DMS153 treated with DMSO at 0.1 percent for 48 hours (cell line): ENCODE results near the gene STRN4.

Experiments
- DNase-seq: peaks from one replicate; lab custom pipeline; 2025; ENCODE audit not compliant: unreplicated experiment; lab: John Stamatoyannopoulos, UW

STRN4 gene

DNA sequence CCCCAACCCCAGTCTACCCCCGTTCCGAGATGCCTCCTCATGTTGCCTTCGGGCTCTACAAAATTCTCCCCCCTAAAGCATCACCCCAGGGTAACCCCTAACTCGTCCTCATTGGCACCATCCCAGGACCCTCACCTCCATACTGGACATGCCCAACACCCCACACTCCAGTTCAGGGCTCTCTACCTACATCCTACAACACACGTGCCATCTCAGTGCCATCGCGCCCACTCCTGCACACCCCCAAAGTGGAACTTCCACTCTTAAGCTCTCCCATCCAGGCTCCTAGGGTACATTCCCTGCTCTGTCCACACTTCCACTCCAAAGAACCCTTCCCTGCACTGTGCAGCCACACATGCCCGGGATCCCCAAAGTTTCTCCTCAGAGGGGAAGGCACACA, 1.2 kb downstream of the STRN4 start:
- no peak for DNase-seq

DNA sequence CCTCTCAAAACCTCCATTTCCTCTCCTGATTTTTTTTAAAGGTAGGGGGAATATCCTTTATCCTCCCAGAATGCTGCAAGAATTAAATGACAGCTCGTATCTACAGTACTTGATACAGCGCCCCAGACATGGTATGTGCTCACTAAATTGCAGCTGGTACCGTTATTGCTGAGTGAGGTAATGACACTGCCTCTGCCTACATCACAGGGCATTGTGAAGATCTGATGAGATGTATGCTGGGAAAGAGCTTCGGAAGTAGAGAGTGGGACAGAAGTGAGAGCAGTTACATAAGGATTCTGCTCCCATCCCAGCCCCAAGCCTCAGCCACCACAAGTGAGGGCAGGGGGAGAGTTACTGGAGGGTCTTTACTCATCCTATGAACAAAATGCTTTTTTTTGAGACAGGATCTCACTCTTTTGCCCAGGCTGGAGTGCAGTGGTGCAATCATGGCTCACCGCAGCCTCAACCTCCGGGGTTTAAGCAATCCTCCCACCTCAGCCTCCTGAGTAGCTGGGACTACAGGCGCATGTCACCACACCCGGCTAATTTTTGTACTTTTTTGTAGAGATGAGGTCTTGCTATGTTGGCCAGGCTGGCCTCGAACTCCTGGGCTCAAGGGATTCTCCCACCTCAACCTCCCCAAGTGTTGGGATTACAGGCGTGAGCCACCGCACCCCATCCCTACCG, 2.1 kb downstream of the STRN4 start:
- DNase-seq = no peak

DNA sequence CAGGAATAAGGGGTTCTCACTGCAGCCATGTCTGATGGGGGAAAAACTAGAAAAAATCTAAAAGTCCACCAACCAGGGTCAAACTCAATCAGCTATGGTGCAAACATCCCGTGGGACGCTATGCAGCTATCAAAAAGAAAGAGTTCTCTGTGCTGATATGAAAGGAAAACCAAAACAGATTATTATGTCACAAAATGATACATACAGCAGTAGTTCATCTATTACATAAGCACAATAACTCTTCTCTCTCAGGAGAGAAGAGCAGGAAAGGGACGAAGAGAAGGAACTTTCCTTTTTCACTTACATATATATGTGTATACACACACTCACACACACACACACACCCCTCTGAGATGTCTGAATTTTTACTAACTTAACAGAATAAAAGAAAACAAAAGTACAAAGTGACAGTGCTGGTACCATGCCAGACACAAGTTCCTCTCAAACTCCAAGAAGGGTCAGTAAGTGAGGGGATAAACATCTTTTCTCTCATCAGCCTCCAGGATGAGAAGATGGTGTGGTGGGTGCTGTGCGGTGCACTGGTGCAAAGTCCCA, 3.2 kb downstream of the STRN4 start:
- no peak for DNase-seq

DNA sequence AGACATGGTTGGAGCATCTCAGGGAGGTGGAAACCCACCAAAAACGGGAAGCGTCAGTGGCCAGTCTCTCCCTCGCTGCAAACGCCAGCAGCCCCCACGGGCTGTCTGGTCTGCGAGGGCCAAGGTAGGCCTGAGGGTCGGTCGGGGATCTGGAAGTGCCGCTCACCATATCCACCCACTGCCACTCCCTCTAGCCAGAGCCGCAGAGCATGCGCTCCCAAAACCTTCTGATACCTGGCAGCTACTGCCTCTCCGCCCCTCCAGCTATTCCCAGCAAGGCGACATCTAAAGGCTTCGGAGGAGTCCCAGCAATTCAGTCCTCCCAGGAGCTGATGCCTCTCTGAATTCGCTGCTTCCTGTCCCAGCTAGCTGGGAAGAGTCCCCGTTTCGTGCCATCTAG, 4.8 kb downstream of the STRN4 start:
- no peak for DNase-seq

- DNase-seq = no peak
These were observed 6.9 kb downstream of the STRN4 start for GRCh38 chr19:46739290-46739771.

DNA sequence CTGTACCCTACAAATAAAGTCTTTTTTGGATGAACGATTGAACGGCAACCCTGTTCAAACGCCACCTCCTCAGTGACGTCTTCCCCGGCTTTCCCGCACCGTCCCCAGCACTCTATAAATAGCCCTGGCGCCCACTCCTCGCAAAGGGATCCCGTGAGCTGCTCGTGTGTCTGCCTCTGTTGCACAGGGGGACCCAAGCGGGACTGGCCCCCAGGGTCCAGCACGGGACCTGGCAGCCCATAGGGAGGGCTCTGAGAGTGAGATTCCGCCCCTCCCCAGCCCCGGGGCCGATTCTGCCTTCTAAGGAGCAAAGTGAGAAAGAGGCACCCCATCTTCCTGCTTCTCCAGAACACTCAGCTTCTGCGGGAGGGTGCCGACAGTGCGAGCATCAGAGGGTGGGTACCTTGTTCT, 8.5 kb downstream of the STRN4 start:
- DNase-seq = no peak

DNA sequence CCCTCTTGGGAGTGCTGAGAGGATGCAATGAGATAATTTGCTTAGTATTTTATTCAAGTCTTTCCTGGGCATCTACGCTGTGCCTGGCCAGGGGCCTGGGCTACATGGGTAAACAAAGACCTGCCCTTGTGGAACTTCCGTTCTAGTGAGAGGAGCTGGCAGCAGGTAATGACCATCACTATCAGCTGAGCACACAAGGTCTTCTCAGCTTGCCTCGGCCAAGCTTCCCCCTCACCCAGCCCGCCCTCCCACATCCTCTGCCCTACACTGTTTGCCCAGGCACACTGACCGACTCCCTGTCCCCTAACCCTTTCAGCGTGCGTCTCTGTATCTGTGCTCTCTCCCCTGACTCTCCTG, 9.0 kb downstream of the STRN4 start:
- no peak for DNase-seq

- DNase-seq = no peak
These were observed 9.5 kb downstream of the STRN4 start for GRCh38 chr19:46736531-46737297.

DNA sequence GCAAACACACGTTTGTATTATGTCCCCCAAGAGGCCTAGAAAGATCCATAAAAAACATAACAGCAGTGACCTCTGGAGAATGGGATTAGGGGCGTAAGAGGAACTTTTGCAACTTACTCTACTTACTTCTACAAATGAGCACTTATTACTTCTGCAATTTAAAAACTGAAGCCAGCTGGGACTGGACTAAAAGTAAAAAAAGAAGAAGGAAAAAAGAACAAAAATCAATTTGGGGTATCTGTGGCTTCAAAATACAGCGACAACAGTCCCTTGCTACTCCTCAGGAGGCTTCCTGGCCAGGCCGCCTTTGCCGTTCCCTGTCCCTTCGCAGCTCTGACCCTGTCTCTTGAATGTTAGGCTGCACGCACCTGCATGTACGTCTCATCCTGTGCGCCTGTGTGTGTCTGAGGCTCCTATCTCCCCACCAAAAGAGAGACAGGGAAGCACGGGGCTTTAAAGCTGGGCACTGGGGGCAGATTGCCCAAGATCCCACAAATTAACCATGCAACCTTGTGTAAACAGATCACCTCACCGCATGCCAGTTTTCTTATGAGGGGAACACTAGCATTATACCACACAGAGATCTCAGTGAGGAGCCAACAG, 12.5 kb downstream of the STRN4 start:
- DNase-seq = no peak

- DNase-seq = no peak
These were observed 13.1 kb downstream of the STRN4 start for GRCh38 chr19:46732966-46733689.

- no peak for DNase-seq
These were observed 13.9 kb downstream of the STRN4 start for GRCh38 chr19:46732172-46732938.

DNA sequence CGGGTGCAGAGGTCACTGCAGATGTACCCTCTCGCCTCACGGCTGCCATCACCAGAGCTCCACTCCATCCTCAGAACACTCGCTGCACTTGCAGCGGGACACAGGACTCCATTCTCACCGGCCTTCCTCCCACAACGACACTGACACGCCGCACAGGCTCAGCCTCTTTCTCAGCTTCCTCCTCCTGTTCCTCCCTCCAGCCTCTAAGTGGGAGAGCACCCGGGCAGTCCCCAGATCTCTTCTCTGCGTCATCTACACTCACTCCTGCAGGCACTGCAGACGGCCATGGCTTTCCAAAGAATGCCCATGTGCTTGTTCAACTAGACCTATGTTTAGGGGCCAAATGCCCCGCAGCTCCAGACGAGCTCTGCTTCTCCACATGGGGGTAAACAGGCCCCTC, 14.7 kb downstream of the STRN4 start:
- no peak for DNase-seq

DNA sequence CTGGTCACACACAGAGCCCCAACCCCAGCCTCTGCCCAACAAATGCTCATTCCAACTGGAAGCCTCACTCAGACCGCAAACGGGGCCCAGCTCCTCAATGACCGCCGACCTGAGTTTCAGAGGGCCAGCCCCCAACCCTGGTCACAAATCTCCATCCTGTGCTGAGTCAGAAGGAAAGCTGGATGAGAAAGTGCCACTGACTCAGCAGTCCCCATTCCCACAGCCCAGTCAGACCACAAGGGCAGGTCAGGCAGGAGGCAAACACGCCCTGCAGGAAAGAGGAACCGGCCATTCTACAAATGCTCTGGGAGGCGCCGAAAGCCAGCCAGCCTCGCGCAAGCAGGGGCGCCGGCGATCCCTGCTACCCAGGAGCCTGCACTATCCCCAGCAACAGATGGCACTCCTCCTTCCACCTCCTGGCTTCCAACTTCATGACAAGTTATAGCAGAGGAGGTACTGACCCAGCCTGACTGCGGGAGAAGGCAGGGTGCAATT, 15.2 kb downstream of the STRN4 start:
- DNase-seq = no peak

DNA sequence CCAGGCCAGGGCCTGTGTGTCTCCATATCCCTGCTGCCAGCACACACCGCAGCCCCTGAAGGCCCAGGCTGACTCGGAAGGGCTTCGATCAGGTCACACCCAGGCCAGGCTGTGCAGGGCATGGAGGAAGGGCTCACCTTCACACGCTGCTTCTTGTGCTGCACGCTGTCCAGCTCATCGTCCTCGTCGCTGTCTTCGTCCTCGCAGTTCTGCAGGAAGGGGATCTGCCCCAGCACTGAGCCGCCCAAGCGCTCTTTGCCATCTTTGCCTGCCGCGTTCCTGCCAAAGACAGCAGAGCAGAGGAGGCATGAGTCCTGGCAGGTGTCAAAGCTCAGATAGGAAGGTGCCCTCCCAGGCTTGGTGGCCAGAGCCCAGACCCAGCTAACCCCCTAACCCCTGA, 15.7 kb downstream of the STRN4 start:
- no peak for DNase-seq

DNA sequence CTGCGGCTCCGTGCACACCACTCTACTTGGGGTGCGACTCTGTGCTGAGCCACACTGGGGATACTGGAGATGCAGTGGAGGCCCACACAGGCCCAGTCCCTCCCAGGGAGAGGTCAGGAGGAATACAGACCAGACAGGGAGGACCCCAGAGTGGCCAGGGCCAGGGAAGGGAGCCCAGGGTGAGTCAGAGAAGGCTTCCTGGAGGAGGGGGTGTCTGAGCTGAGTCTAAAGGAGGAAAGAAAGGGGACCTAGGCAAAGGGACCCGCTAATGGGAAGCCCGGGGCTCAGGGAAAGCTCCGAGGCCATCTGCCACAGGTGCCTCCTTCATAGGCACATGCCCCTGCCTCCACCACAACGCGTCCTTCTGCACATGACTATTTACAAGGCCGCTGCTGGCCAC, 16.1 kb downstream of the STRN4 start:
- no peak for DNase-seq

GRCh38 chr19:46729696-46730095, 16.6 kb downstream of the STRN4 start:
- no peak for DNase-seq

GRCh38 chr19:46728693-46729339, 17.4 kb downstream of the STRN4 start:
- no peak for DNase-seq

DNA sequence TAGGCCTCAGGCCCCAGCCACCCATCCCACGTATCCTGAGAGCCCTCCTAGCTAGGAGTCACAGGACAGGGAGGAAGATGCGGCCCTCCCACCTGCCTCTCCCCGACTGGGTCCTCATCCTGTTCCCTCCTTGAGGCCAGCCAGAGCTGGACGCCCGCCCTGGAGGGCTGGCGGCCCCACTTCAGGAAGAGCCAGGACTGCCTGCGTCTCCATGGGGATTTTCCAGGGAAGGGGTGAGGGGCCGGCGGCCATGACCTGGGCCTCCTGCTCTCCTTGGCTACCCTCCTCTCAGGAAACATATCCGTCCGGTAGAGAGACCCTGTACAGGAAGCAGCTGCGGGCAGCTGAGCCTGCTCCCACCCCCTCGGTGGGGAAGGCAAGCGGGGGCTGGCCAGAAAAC, 18.0 kb downstream of the STRN4 start:
- no peak for DNase-seq

- no peak for DNase-seq
These were observed 18.5 kb downstream of the STRN4 start for GRCh38 chr19:46727757-46728156.

- no peak for DNase-seq
These were observed 19.2 kb downstream of the STRN4 start for GRCh38 chr19:46726971-46727501.
